ENCODE results near the gene ANKMY2.

DNA sequence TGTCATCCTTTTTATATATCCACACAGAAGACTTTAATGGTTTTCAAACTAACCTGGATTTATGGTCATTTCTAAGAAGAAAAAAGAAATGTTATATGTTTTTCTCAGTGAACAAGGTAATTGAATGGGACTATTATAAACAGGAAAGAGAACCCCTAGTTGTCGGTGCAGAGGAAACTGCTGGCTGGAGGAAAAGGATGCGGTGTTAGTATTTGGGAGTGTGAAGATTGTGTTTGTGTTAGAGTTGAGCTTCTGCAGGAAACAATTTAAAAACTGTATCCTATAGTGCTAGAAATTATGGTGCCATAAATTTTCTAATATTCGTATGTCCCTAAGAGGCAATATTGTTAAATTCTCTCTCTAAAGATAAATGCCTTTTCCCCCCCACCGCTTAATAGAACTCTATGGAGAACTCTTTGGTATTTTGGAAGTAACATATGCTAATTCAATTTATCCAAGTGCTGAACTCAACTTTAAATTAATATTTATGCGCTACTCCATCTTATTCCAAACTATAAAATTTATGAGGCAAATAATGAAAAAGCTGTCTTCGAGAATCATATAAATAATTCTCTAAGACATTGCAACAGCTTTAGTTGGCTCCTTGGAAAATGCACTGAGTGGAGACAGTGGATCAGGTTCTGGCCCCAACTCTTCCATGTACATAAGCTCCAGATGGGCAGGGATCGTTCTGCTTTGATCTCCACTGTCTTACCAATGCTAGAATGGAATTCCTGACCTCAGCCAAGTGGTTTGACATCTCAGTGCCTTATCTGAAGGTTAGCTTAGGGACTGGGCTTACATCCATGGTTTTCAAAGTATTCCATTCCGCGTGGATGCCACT, 6.1 kb upstream of the ANKMY2 start:
- TF ChIP-seq EZH2 (IDR thresholded peaks at IDR 0.05): no peak
- TF ChIP-seq, protein P1, sequence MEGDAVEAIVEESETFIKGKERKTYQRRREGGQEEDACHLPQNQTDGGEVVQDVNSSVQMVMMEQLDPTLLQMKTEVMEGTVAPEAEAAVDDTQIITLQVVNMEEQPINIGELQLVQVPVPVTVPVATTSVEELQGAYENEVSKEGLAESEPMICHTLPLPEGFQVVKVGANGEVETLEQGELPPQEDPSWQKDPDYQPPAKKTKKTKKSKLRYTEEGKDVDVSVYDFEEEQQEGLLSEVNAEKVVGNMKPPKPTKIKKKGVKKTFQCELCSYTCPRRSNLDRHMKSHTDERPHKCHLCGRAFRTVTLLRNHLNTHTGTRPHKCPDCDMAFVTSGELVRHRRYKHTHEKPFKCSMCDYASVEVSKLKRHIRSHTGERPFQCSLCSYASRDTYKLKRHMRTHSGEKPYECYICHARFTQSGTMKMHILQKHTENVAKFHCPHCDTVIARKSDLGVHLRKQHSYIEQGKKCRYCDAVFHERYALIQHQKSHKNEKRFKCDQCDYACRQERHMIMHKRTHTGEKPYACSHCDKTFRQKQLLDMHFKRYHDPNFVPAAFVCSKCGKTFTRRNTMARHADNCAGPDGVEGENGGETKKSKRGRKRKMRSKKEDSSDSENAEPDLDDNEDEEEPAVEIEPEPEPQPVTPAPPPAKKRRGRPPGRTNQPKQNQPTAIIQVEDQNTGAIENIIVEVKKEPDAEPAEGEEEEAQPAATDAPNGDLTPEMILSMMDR (IDR thresholded peaks at IDR 0.05): no peak
